Measurements from ENCODE around the gene IL22RA1.

IL22RA1 gene

GRCh38 chr1:24111262-24111995 is 31.5 kb downstream of the IL22RA1 start:
- DNase-seq = no peak

- no peak for DNase-seq
Measured at GRCh38 chr1:24110642-24111261, 32.2 kb downstream of the IL22RA1 start.

DNA sequence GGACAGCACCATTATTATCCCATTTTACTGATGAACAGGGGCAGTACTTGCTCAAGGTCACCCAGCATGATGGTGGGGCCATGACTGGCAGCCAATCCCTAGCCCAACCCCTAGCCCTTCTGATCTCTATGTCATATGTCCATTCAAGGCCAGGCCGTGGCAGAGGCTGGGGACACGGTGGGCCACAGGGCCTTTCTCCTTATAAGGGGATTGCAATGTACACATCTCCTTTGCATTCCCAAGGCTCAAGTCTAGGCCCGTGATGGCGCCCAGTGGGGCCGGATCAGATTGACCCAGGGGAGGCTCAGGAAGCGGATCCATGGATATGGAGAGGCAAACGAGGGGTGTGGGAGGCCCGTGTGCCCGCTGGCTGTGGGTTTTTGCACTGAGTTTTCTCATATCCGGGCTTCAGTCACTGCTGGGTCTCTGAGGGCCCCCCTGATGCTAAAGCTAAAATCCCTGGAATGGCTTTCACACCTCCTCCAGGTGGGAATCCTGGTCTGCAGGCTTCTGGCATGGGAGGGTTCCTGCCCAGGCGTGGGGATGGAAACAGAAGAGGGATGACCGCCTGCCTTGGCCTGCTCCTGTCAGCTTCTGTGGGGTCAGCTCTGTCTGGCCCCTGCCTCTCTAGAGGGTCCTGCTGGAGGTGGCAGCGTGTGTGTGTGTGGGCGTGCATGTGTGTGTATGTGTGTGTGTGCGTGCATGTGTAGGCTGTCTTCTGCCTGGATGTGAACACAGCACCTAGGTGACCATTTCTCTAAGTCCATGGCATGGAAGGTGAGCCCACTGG is 33.1 kb downstream of the IL22RA1 start:
- no peak for DNase-seq

GRCh38 chr1:24109166-24109483 is 33.8 kb downstream of the IL22RA1 start:
- no peak for DNase-seq

- DNase-seq = no peak
Measured at GRCh38 chr1:24108334-24109165, 34.4 kb downstream of the IL22RA1 start.

- DNase-seq = no peak
Measured at GRCh38 chr1:24107462-24108138, 35.3 kb downstream of the IL22RA1 start.

DNA sequence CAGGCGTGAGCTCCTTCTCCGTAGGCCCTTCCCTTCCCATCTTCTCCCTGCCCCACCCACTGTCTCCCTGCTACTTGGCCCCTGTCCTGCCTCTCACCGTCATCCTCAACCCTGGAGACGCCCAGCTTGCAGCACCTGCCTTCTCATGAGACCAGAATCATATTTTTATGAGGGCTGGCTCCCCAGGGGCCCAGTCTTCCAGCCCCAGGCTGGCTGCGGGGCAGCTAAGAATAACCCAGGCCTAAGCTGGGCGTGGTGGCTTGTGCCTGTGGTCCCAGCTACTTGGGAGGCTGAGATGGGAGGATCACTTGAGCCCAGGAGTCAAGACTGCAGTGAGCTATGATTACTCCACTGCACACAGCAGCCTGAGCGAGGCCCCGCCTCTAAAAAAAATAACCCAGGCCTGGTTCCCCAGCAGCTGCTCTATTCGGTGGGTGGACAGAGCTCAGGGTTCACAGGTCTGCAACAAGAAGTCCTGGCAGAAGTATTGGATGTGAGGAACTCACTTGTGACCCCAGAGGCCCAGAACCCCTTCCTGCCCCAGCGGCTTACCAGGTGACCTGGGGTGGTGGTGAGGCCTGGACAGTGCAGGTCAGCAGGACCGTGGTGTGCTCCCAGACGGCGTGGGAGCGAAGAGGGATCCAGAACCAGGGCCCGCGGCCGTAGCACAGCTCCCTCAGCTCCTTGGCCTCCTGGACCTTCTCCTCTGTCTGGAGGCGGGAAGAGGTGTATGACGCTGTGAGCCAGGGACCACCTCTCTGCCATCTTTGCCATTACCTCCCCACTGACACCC is 37.4 kb downstream of the IL22RA1 start:
- no peak for DNase-seq

GRCh38 chr1:24104854-24105253 is 38.1 kb downstream of the IL22RA1 start:
- DNase-seq = no peak

DNA sequence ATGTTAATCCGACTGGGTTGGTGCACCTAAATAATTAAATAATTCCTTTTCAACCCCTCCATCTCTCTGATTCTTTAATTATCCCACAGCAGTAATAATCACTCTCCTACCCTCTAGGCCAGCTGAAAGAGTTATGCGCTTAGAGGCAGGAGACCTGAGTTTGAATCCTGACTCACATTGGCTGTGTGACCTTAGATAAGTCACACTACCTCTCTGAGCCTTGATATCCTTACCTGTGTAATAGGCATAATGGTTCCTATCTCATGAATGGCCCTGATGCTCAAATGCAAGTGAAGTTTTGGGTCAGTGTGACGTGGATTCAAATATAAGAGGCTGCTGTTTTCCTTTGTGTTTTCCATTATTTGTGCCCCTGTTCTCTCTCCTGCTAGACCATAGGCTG is 39.1 kb downstream of the IL22RA1 start:
- no peak for DNase-seq

DNA sequence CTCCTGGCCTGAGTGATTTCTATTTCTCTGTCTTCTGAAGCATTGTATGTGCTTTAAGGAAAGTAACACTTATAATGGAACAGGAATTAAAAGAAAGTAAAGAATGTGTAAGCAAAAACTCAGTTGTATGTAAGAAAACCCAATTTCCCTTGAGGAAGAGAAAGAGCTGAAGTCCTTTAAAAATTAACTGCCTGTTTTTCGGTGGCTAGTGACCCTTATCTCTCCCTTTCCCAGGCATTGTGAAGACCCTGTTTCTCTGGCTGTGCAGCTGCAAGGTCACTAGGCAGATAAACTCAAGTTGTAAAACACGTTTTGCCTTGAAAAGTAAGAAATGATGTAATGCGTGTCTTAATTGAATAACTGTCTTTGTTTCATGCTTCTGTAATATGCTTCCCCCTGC is 39.5 kb downstream of the IL22RA1 start:
- DNase-seq = no peak

DNA sequence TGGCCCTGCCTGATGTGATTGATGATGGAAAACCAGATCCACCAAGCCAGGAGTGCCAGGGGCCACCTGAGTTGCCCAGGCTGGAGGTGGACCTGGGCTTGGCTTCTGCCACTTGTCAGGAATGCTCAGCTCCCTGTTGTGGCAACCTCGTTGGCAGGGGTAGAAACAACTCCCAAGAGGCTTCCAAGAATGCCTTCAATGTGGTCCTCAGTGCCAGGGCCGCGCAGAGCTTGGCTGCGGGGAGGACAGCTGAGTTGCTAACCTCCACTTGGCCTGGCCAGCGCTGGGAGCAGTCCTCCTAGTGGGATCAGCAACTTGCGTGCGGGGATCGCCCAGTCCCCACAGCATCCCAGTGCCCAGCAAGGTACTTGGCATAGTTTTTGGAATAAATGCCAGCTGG is 40.0 kb downstream of the IL22RA1 start:
- DNase-seq = no peak

DNA sequence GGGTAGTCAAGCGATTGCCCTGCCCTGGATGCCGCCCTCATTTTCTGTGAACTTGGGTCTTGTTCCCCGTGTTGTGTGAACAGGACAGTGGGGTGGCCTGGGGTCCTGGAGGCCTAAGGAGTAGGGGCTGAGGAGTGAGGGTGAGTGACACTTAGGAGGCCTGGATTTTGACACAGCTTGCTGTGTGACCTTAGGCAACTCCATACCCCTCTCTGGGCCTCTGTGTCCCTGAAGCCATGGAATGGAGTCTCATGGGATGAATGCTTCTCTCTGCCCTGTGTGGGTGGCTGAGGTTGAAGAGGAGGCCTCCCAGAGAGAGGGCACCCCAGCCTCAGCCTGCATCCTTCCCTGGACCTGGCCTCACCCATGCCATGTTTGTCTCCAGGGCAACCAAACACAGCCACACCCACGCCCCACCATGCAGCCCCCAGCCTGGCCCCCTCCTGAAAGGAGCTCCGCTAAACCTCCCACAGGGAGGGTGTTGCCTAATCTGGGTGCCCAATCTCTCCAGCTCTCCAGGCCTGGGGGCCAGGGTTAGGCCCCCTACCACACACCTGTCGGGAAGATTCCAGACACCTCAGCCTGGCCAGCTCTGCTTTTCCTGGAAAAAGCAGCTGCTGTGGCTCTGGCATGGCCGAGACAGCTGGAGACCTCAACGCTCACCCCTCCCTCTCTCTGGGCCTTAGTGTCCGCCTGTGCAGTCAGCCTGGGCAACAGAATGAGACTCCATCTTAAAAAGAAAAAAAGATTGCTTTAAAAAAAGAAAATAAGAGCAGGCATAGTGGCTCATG is 40.9 kb downstream of the IL22RA1 start:
- DNase-seq = no peak

DNA sequence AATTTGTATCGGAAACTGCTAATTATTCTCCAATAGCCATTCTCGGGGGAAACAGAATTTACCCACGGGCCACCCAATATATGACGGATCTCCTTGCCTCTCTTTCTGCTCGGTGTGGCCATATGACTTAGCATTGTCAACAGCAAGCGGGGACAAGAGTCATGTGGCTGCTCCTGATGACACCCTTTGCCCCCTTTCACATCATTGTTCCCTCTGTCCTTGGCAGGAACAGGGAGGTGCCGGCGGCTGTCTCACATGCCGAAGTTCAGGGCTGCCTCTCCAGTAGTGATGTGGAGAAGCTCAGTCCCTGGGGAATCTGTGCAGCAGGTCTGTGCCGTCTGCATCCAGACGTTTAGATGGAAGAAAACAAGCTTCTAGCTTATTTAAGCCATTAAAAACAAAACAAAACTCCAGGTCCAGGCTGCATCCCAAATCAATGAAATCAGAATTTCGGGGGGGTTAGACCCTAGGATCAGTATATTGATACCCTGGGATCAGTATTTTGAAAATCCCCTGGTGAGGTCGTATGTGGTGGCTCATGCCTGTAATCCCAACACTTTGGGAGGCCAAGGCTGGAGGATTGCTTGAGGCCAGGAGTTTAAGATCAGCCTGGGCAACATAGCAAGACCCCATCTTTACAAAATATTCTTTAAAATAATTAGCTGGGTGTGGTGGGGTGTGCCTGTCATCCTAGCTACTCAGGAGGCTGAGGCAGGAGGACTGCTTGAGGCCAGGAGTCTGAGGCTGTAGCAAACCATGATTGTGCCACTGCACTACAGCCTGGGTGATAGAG is 41.8 kb downstream of the IL22RA1 start:
- no peak for DNase-seq

DNA sequence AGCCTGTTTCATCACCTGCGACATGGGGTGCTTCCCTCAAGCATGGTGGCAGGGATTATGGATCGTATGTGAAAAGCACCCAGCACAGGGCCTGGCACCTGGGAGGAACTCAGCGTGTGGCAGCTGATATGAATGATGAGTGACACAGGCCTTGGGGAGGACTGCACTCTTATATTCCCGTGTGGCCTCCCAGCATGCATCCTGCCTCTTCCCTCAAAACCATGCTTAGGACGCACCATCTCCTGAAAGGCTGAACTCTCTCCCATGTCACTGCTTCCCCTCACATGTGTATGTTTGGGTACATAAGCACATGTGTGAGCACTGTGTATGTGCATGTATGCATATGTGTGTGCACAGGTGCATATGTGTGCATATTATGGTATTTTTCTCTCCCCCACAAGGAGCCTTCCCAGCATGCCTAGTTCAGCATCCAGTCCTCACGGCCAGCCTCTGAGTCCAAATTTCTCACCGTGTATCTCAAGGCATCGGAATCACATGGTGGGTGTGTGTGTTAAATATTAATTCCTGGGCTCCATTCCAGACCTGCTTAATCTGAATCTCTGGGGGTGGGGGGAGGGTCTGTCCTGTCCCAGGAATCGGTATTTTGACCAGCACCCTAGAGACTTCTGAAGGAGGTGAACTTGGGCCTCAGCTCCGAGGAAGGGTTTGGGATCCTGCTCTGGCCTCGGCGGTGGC is 43.8 kb downstream of the IL22RA1 start:
- no peak for DNase-seq

DNA sequence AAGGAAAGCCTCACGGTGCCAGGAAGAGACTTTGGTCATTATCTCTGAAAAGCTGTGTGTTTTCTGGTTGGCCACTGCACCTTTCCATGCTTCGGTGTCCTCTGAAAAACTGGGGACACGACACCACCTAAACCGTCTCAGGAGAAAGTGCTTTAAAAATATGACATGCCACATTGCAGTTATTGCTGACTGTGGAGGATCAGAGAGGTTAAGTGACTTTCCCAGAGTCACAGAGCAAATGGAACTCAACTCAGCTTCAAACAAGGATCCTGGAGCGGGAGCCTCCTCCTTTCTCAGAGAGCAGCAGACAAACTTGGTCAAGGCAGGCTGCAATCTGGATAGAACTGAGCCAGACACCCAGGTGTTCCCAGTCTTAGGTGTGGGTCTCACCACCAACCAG is 44.8 kb downstream of the IL22RA1 start:
- DNase-seq = no peak

- no peak for DNase-seq
Measured at GRCh38 chr1:24097663-24098062, 45.3 kb downstream of the IL22RA1 start.

- no peak for DNase-seq
Measured at GRCh38 chr1:24096739-24097103, 46.2 kb downstream of the IL22RA1 start.

DNA sequence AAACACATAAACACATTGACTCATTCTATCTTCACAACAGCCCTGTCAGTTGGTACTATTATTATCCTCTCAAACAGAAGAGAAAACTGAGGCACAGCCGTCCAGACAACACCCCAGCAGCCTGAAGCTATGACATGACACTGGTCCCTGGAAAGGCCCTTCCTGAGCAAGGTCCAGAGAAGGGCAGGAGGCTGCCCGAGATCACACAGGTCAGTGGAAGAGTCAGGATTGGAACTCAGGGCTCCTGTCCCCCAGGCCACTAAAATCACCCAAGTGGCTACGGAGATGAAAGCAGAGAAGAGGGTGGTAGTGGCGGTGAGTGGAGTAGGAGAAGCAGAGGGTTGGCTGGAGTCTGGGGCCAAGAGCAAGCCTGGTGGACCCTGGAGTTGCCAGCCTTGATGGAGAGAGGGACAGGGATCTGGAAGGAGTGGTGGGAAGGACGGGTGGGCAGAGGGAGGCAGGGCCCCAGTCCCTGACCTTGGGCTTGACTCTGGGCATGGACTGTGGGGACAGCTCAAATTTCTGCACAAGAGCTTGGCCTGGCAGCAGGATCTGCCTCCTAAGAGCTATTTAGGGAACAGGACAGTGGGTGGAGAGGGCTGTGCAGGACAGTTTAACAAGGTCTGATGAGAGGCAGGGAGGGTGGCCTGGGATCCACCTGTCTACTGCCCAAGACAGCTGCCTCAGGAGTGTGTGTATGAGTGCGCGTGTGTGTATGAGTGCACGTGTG is 46.8 kb downstream of the IL22RA1 start:
- DNase-seq = no peak
